GM18867 (cell line): ENCODE measurements around the gene NRROS.
"Not testable (repeated sequence)": the region's sequence is repeated elsewhere in the genome, so short reads cannot be mapped to it uniquely, and the experiment has no call there.

Source experiments
- ATAC-seq: cut with Tn5 transposase; IDR thresholded peaks from one replicate; pipeline ENCODE4 v1.9.1; 2021; ENCODE audit warnings: mild to moderate bottlenecking, moderate library complexity; ENCODE audit not compliant: unreplicated experiment

NRROS gene

GRCh38 chr3:196624067-196624790 is 15.3 kb upstream of the NRROS start:
- ATAC-seq = peak; percentile 56

GRCh38 chr3:196624907-196625306 is 14.6 kb upstream of the NRROS start:
- ATAC-seq = no peak

DNA sequence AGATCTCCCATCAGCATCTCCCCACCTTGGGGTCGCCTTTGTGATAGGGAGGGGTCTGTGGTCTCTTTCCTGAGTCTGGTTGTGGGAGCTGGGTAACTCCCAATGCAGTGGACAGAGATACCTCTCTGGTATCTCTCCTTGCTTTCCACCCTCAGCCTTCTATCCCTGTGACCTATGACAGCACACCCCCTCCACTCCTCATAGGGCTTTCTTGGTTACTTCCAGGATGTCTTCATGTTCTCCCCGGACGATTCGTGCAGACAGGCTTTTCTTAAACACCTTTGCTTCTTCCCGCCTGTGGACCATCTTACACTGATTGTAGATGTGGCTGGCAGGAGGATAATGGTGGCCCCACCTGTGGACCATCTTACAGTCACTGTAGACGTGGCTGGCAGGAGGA is 14.2 kb upstream of the NRROS start:
- ATAC-seq = no peak

DNA sequence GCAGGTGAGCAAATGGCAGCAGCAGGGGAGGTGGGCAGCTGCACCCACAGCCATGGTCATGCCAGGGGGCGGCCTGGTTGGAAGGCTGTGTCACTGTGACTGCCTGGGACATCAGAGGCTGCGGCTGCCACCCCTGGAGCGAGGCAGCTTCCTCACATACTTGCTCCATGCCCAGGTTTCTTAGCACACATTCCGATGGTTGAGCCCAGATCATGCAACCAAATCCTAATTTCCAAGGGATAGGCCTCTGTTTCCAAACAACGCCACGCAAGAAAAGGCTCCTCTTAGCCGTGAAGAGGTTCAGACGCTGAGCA is 11.6 kb upstream of the NRROS start:
- ATAC-seq = no peak

DNA sequence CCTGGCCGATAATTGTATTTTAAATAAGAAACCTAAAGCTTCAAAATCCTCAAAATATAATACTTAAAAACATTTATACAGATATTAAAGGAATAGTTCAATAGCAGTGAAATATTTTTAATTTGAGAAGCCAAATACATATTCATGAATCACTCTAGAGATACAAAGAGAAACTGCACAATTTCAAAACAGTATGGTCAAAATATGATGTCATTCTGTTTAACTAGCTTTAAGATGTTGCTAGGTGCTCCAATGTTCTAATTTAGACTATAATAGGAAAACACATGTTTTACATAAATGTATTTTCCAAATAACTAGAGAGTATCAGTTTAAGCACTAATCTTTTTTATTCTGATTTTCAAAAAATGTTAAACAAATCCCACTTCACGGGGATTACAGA is 10.3 kb upstream of the NRROS start:
- no peak for ATAC-seq

GRCh38 chr3:196631682-196632045 is 7.8 kb upstream of the NRROS start:
- ATAC-seq = peak; percentile 1

- peak; percentile 73 for ATAC-seq
Measured at GRCh38 chr3:196632046-196632751, 7.3 kb upstream of the NRROS start.

DNA sequence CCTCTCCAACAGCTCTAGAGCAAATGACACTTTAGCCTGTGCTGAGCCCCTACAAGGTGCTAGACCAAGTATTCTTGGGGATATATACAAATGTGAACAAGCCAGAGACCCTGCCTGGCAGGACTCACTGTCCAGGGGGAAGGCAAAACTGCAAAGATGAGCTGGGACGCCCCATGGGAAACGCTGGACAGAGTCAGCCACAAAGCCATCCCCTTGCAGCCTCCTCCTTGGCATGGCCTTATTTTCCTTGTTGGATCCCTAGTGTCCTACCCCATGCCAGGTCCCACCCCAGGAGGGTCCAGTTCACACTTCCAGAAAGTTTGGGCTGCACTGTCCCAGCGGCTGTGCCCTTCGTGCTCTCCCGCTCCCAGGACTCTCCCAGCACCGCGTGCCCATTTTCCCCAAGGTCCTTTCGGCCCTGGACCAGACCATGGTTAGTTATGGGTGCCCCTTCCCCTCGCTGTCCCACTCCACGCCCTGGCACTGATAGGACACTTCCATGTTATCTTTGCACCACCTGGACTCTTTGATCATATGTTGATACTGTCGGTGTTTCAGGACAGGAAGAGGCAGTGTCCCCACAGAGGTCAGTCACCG is 5.8 kb upstream of the NRROS start:
- ATAC-seq = no peak

DNA sequence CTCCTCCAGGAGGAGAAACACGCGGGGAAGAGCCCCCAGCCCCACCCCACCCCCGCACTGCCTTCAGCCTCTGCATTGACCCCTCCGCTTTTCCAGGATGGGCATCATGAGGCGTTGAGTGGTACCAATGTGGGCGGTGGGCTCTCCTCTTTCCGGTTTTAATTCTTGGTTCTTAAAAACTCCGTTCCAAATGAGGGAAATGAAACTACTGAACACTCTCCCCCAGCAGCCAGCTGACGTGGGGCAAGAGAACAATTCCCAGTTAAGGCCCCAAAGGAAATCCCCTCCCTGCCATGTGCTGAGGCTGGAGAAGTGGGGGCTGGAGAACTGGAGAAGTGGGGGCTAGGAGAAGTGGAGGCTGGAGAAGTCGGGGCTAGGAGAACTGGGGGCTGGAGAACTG is 5.3 kb upstream of the NRROS start:
- ATAC-seq = no peak

- no peak for ATAC-seq
Measured at GRCh38 chr3:196634829-196635228, 4.7 kb upstream of the NRROS start.

DNA sequence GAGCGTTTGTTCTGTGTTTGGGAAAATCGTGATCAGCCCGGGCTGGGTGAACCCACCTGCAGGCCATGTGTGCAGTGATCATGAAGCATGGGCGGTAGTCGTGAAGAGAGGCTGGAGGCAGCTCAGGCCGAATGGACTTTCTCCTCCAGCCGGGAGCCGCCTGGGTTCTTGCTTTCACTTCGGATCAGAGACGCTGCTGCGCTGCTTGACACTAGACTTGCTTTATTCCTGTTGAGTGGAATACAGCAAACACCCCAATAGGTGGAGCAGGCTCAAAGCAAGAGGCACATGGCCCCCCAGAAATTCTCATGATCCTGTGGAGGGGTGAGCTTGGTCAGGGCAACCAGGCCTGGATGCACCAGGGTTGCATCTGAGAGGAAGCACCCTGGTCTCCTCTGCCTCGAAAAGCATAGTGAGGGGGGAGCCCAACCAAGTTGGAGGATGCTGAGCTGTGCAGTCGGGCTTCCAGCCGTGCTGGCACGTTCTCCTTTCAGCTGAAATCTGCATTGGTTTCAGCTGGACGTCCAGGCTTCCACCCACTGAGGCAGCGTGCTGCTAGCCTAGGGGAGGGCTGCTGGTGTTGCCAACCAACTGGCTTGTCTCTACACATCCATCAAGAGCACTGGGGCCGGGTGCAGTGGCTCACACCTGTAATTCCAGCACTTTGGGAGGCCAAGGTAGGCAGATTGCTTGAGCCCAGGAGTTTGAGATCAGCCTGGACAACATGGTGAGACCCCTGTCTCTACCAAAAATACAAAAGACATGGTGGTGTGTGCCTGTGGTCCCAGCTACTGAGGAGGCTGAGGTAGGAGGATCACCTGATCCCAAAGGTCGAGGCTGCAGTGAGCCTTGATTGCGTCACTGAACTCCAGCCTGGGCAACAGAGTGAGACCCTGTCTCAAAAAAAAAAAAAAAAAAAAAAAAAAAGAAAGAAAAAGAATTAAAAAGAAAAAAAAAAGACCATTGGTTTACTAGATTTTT is 2.8 kb upstream of the NRROS start:
- no peak for ATAC-seq

DNA sequence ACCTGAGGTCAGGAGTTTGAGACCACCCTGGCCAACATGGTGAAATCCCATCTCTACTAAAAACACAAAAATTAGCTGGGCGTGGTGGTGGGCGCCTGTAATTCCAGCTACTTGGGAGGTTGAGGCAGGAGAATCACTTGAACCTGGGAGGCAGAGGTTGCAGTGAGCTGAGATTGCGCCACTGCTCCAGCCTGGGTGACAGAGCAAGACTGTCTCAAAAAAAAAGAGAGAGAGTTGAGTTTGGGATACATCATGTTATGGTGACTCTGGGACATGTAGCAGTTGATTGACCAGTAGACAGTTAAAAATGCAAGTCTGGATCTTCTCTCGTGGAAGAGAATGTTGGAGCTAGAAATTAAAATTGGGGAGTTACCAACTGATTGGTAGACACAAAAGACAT is 1.6 kb upstream of the NRROS start:
- not testable (repeated sequence) for ATAC-seq

GRCh38 chr3:196638861-196639482 is 522 bp upstream of the NRROS start:
- ATAC-seq = no peak

GRCh38 chr3:196640297-196641018 is 964 bp downstream of the NRROS start:
- ATAC-seq = no peak

DNA sequence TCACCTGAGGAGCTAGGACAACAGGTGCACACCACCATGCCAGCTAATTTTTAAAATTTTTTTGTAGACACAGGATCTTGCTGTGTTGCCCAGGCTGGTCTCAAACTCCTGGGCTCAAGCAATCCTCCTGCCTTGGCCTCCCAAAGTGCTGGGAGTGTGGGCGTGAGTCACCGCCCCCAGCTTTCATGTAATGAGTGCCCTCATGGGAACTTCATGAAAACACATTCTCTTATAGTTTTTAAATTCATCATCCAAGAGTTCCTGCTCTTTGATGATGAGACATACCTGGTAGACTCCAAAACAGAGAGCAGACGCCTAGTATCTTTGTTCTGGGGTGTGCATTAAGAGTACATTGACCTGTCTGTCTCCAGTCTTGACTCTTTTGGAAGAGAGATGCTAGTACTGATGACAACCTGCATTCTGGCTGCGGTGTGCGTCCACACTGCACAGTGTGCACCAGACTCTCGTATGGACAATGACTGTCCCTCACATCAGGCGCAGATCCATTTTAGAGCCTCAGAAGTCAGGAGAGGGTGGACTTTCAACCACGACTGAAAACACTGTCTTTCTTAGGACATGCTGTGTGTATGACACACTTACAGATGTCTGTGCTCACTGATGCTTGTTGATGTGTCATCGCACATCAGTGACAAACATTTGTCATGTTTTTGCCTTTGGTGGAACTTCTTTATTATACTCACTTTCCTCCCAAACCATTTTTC is 2.0 kb downstream of the NRROS start:
- ATAC-seq = no peak

- ATAC-seq = no peak
Measured at GRCh38 chr3:196642434-196642833, 2.9 kb downstream of the NRROS start.

DNA sequence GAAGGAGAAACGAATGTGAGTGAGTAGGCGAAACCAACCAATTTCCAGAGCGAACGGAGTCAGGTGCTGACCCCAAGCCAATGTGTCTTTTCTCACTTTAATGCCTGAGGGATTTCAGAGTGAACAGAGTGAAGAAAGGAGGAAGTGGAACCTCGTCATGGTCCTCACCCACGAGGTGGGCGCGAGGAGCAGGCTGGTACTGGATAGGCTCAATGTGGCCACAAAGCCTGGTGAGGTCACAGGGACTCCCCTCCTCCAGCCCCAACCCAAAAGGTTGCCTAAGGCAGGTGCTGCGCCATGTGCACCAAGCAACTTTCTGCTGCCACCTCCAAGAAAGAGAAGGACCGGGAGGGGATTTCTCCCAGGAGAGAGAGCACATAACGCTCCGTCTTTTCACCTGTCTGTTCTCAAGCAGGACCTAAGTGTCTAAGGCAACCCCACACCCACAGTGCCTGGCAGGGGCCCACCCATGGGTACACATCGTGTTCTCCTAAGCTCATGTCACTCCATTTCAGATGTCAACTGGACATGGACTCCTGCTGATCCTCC is 3.8 kb downstream of the NRROS start:
- ATAC-seq = peak; percentile 76

DNA sequence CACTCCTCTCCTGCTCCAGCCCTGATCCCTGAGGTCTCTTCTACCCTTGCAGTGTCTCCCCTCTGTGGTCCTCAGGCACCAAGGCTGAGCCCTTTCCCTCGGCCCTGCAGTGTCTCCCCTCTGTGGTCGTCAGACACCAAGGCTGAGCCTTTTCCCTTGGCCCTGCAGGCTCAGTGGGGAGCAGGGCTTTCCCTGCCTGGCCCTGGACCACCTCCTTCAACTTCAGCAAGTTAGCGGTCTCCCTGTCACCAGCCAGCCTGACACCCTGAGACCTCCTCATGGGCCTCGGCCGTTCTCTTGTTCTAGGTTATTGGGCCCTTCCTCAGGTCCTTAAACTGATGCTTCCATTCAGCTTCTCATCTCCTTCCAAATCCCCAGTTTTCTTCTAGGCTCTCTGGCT is 4.3 kb downstream of the NRROS start:
- ATAC-seq = no peak

- ATAC-seq = no peak
Measured at GRCh38 chr3:196645096-196645495, 5.6 kb downstream of the NRROS start.
